KMS-11 (cell line): ENCODE measurements around the gene CSH1.
A peak's percentile ranks its signal among the peaks of the same experiment; 100 is the strongest.
"Not testable (repeated sequence)": the region's sequence is repeated elsewhere in the genome, so short reads cannot be mapped to it uniquely, and the experiment has no call there.

ENCODE experiments used
- H2AFZ ChIP-seq: fragments of 200-600 bp; sonication (generic); 2 replicates; pipeline ENCODE4 v1.6.1; 2016; ENCODE audit warnings: antibody characterized with exemption, mixed run types, low read depth
- H3K27ac ChIP-seq: fragments of 200-600 bp; sonication (generic); 2 replicates; pipeline ENCODE4 v1.6.1; 2016; ENCODE audit warnings: mild to moderate bottlenecking, mixed run types
- H3K27me3 ChIP-seq: fragments of 200-600 bp; sonication (generic); 2 replicates; pipeline ENCODE4 v1.6.1; 2017; ENCODE audit warnings: mild to moderate bottlenecking, low read depth, mixed run types, moderate library complexity; ENCODE audit not compliant: insufficient read depth
- H3K36me3 ChIP-seq: fragments of 200-600 bp; sonication (generic); 2 replicates; pipeline ENCODE4 v1.6.1; 2017; ENCODE audit warnings: mild to moderate bottlenecking, mixed run types; ENCODE audit not compliant: insufficient read depth
- H3K4me1 ChIP-seq: fragments of 200-600 bp; sonication (generic); 2 replicates; pipeline ENCODE4 v1.6.1; 2016; ENCODE audit warnings: mild to moderate bottlenecking, low read depth, mixed run types; ENCODE audit not compliant: poor library complexity, severe bottlenecking
- H3K4me2 ChIP-seq: fragments of 200-600 bp; sonication (generic); 2 replicates; pipeline ENCODE4 v1.7.0; 2016; ENCODE audit warnings: mild to moderate bottlenecking, mixed run types
- H3K4me3 ChIP-seq: fragments of 200-600 bp; sonication (generic); IDR thresholded peaks from 2 replicates; pipeline ENCODE4 v1.6.1; 2017; ENCODE audit warnings: low read depth, low read length, mixed read lengths; ENCODE audit not compliant: insufficient read depth
- H3K79me2 ChIP-seq: fragments of 200-600 bp; sonication (generic); 2 replicates; pipeline ENCODE4 v1.6.1; 2016; ENCODE audit warnings: low read depth, mixed run types; ENCODE audit not compliant: insufficient read depth
- H3K9ac ChIP-seq: fragments of 200-600 bp; sonication (generic); 2 replicates; pipeline ENCODE4 v1.6.1; 2016; ENCODE audit warnings: mild to moderate bottlenecking, mixed run types
- H4K20me1 ChIP-seq: fragments of 200-600 bp; sonication (generic); 2 replicates; pipeline ENCODE4 v1.6.1; 2016; ENCODE audit warnings: mild to moderate bottlenecking, mixed run types; ENCODE audit not compliant: insufficient read depth
- CTCF ChIP-seq: fragments of 200-600 bp; sonication (generic); conservative IDR thresholded peaks from 2 replicates; pipeline ENCODE4 v1.6.1; 2017; ENCODE audit warnings: low read depth, mild to moderate bottlenecking, antibody characterized with exemption, low read length, moderate library complexity, mixed read lengths

The CSH1 gene

GRCh38 chr17:63896524-63897354 lies at the start of gene CSH1:
Gene CSH1, minus strand, starts transcription at chr17:63896574. Its CDS starts 63 bp downstream, at chr17:63896511.
- H3K27me3 ChIP-seq, H3K4me3 ChIP-seq, H4K20me1 ChIP-seq, H3K27ac ChIP-seq, H2AFZ ChIP-seq, H3K36me3 ChIP-seq, H3K4me1 ChIP-seq, H3K79me2 ChIP-seq, H3K4me2 ChIP-seq, H3K9ac ChIP-seq: not testable (repeated sequence)

- Histone ChIP-seq H3K79me2 (no peaks in the 10 kb centered on the region), H3K9ac (no peak overlapping the region), H3K27ac (no peak overlapping the region), H3K4me2 (no peak overlapping the region), H2AFZ (no peak overlapping the region), H3K27me3 (peaks cover 7% of the 10 kb centered on the region; the same call in 1 of the 2 replicates), H3K4me1 (no peaks in the 10 kb centered on the region), H3K36me3 (no peaks in the 10 kb centered on the region), H4K20me1 (no peaks in the 10 kb centered on the region), H3K4me3 (no peak overlapping the region)
- no peak for TF ChIP-seq CTCF
Observed at GRCh38 chr17:63945784-63946439, 49.5 kb upstream of the CSH1 start.

- H3K27ac ChIP-seq, result no peak overlapping the region
- no peaks in the 10 kb centered on the region for H4K20me1 ChIP-seq
- peaks cover 4% of the 10 kb centered on the region; the same call in 1 of the 2 replicates for H3K27me3 ChIP-seq
- H3K9ac ChIP-seq, result no peak overlapping the region
- no peak overlapping the region for H3K4me3 ChIP-seq
- no peaks in the 10 kb centered on the region for H3K79me2 ChIP-seq
- H2AFZ ChIP-seq, result no peak overlapping the region
- no peak for TF ChIP-seq CTCF
- H3K4me1 ChIP-seq, result no peaks in the 10 kb centered on the region
- no peaks in the 10 kb centered on the region for H3K36me3 ChIP-seq
- no peak overlapping the region for H3K4me2 ChIP-seq
Observed at GRCh38 chr17:63944736-63945499, 48.5 kb upstream of the CSH1 start.

GRCh38 chr17:63943745-63944144 lies 47.4 kb upstream of the CSH1 start:
- Histone ChIP-seq H3K27me3 (peaks cover 4% of the 10 kb centered on the region; the same call in 1 of the 2 replicates), H3K27ac (no peak overlapping the region), H3K4me2 (no peak overlapping the region), H2AFZ (no peak overlapping the region), H3K4me3 (no peak overlapping the region), H3K9ac (no peak overlapping the region), H3K36me3 (no peaks in the 10 kb centered on the region), H4K20me1 (no peaks in the 10 kb centered on the region), H3K79me2 (no peaks in the 10 kb centered on the region), H3K4me1 (no peaks in the 10 kb centered on the region)
- TF ChIP-seq CTCF, result 0 out of 2 replicates have a peak, but pooled peaks have one; percentile 19
